PC-9 (cell line): ENCODE results near the gene MAGI2.

Experiments used
- CTCF ChIP-seq: fragments of 200-600 bp; sonication (generic); conservative IDR thresholded peaks from 2 replicates; pipeline ENCODE4 v1.6.1; 2017; ENCODE audit warnings: mixed run types, antibody characterized with exemption, mild to moderate bottlenecking, moderate library complexity
- EZH2 ChIP-seq: fragments of 200-600 bp; sonication (generic); IDR thresholded peaks from 2 replicates; pipeline ENCODE4 v1.8.0; 2017; ENCODE audit warnings: antibody characterized with exemption, low read depth

- TF ChIP-seq CTCF (no peak), EZH2 (no peak)
Measured at GRCh38 chr7:79412915-79413314, 40.6 kb downstream of the MAGI2 start.
